OCI-LY1 (cell line): ENCODE results near the gene FBF1.

Experiments used
- H2AFZ ChIP-seq: fragments of 200-600 bp; sonication (generic), shearing (Covaris generic); 2 replicates; pipeline ENCODE4 v1.6.0; 2014; ENCODE audit warnings: antibody characterized with exemption, mild to moderate bottlenecking, low read length
- H3F3A ChIP-seq: fragments of 200-600 bp; sonication (generic), shearing (Covaris generic); 2 replicates; pipeline ENCODE4 v1.6.0; 2014; ENCODE audit warnings: mild to moderate bottlenecking, antibody characterized with exemption, low read length, moderate library complexity; ENCODE audit not compliant: insufficient read depth
- H3K27ac ChIP-seq: fragments of 200-600 bp; sonication (generic); 2 replicates; pipeline ENCODE4 v1.5.1; 2014; ENCODE audit warnings: low read length, mixed run types, mild to moderate bottlenecking, low read depth; ENCODE audit not compliant: poor library complexity, severe bottlenecking
- H3K27me3 ChIP-seq: fragments of 200-600 bp; sonication (generic); 2 replicates; pipeline ENCODE4 v1.6.0; 2014; ENCODE audit warnings: antibody characterized with exemption, mild to moderate bottlenecking, low read length, moderate library complexity; ENCODE audit not compliant: insufficient read depth
- H3K36me3 ChIP-seq: fragments of 200-600 bp; sonication (generic); 2 replicates; pipeline ENCODE4 v1.6.1; 2014; ENCODE audit warnings: mild to moderate bottlenecking, antibody characterized with exemption, low read length, moderate library complexity, mixed read lengths; ENCODE audit not compliant: insufficient read depth
- H3K4me1 ChIP-seq: fragments of 200-600 bp; sonication (generic); 2 replicates; pipeline ENCODE4 v1.5.1; 2014; ENCODE audit warnings: mild to moderate bottlenecking, low read length, moderate library complexity; ENCODE audit not compliant: insufficient read depth, severe bottlenecking
- H3K4me2 ChIP-seq: fragments of 200-600 bp; sonication (generic), shearing (Covaris generic); 2 replicates; pipeline ENCODE4 v1.6.1; 2014; ENCODE audit warnings: low read length
- H3K4me3 ChIP-seq: fragments of 200-600 bp; sonication (generic); 2 replicates; pipeline ENCODE4 v1.5.1; 2014; ENCODE audit warnings: low read length, low read depth, mild to moderate bottlenecking, mixed read lengths; ENCODE audit not compliant: poor library complexity, severe bottlenecking
- H3K79me2 ChIP-seq: fragments of 200-600 bp; shearing (Covaris generic); 2 replicates; pipeline ENCODE4 v1.6.1; 2016; ENCODE audit warnings: mixed run types, low read length, mixed read lengths; ENCODE audit not compliant: insufficient read depth
- H3K9ac ChIP-seq: fragments of 200-600 bp; sonication (generic), shearing (Covaris generic); 2 replicates; pipeline ENCODE4 v1.6.1; 2014; ENCODE audit warnings: mild to moderate bottlenecking, low read length, mixed read lengths
- H3K9me2 ChIP-seq: fragments of 200-600 bp; sonication (generic), shearing (Covaris generic); 2 replicates; pipeline ENCODE4 v1.6.1; 2014; ENCODE audit warnings: low read depth, mild to moderate bottlenecking, low read length, mixed read lengths
- H3K9me3 ChIP-seq: fragments of 200-600 bp; shearing (Covaris generic); 2 replicates; pipeline ENCODE4 v1.6.1; 2014; ENCODE audit warnings: low read length, mixed read lengths
- H4K20me1 ChIP-seq: fragments of 200-600 bp; sonication (generic), shearing (Covaris generic); 2 replicates; pipeline ENCODE4 v1.6.0; 2016; ENCODE audit warnings: mild to moderate bottlenecking, low read length; ENCODE audit not compliant: insufficient read depth
- EZH2 ChIP-seq: fragments of 200-600 bp; sonication (generic), shearing (Covaris generic); IDR thresholded peaks from 2 replicates; pipeline ENCODE4 v1.8.0; 2017; ENCODE audit warnings: borderline replicate concordance, mixed run types, mild to moderate bottlenecking, antibody characterized with exemption, low read length, moderate library complexity, mixed read lengths
- TF ChIP-seq, protein P1 (sequence below): fragments of 200-600 bp; sonication (generic), shearing (Covaris generic); IDR thresholded peaks from 2 replicates; pipeline ENCODE4 v1.5.1; 2017; ENCODE audit warnings: mild to moderate bottlenecking, antibody characterized with exemption, low read length, moderate library complexity, mixed read lengths

The FBF1 gene

DNA sequence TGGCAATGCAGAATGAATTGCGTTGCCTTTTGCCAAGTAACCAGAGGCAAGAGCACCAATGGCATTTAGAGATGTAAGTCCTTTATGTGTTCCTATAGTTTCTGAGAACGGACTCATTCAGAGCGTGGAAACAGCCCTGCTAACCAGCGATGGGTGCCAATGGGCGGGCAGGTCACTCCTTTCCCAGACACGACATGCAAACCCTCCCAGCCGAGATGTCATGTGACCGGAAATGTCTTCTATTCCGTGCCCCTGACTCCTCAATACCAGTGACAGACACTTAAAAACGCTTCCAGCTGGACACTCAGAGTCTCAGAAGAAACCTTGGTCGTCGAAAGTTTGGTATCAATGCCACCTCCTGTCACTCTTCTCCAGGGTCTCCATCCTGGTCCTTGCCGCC, 3.2 kb downstream of the FBF1 start:
- no peaks in the 10 kb centered on the region for H3F3A ChIP-seq
- H4K20me1 ChIP-seq = no peaks in the 10 kb centered on the region
- no peak overlapping the region for H3K4me2 ChIP-seq
- H3K9ac ChIP-seq = no peak overlapping the region
- no peak overlapping the region for H3K4me3 ChIP-seq
- TF ChIP-seq, protein P1, sequence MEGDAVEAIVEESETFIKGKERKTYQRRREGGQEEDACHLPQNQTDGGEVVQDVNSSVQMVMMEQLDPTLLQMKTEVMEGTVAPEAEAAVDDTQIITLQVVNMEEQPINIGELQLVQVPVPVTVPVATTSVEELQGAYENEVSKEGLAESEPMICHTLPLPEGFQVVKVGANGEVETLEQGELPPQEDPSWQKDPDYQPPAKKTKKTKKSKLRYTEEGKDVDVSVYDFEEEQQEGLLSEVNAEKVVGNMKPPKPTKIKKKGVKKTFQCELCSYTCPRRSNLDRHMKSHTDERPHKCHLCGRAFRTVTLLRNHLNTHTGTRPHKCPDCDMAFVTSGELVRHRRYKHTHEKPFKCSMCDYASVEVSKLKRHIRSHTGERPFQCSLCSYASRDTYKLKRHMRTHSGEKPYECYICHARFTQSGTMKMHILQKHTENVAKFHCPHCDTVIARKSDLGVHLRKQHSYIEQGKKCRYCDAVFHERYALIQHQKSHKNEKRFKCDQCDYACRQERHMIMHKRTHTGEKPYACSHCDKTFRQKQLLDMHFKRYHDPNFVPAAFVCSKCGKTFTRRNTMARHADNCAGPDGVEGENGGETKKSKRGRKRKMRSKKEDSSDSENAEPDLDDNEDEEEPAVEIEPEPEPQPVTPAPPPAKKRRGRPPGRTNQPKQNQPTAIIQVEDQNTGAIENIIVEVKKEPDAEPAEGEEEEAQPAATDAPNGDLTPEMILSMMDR = no peak
- TF ChIP-seq EZH2 = no peak
- H3K9me3 ChIP-seq = no peaks in the 10 kb centered on the region
- no peaks in the 10 kb centered on the region for H3K27me3 ChIP-seq
- no peak overlapping the region for H2AFZ ChIP-seq
- no peak overlapping the region for H3K27ac ChIP-seq
- no peaks in the 10 kb centered on the region for H3K9me2 ChIP-seq
- H3K79me2 ChIP-seq = no peaks in the 10 kb centered on the region
- H3K4me1 ChIP-seq = peaks cover 18% of the 10 kb centered on the region
- no peaks in the 10 kb centered on the region for H3K36me3 ChIP-seq

GRCh38 chr17:75933808-75934207, 7.0 kb downstream of the FBF1 start:
- Histone ChIP-seq H3K4me1 (peaks cover 4% of the 10 kb centered on the region), H2AFZ (no peak overlapping the region), H3K27ac (no peak overlapping the region), H4K20me1 (no peaks in the 10 kb centered on the region), H3K79me2 (no peaks in the 10 kb centered on the region), H3K9me3 (no peaks in the 10 kb centered on the region), H3K4me3 (no peak overlapping the region), H3K36me3 (0 out of 2 replicates have a peak, but pooled peaks cover 4% of the 10 kb centered on the region), H3K4me2 (no peak overlapping the region), H3K9me2 (no peaks in the 10 kb centered on the region), H3K9ac (no peak overlapping the region), H3F3A (no peaks in the 10 kb centered on the region; the same call in 1 of the 2 replicates), H3K27me3 (no peaks in the 10 kb centered on the region)
- no peak for TF ChIP-seq EZH2
- TF ChIP-seq, protein P1 = no peak

DNA sequence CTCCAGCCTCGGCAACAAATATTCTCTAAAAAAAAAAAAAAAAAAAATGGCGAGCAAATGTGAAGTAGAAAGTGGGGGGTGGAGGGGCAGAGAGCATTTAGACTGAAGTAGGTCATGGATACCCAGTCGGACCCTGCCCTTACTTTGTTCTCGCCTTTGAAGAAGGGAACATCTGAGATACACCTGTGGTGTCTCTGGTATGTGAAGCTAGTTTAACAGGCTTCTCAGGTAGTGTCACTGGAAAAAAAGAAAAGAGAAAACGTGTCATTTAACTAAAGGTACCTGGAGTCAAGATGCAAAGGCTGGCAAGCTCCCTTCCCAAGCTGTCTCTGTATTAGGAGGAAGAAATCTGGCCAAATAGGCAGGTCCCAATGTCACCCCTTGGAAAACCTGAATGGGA, 8.0 kb downstream of the FBF1 start:
- H3K36me3 ChIP-seq = 0 out of 2 replicates have a peak, but pooled peaks cover 4% of the 10 kb centered on the region

More for the DNA sequence above, 8.0 kb downstream of the FBF1 start:
- H3K9me2 ChIP-seq = no peaks in the 10 kb centered on the region
- H3K4me1 ChIP-seq = peaks cover 2% of the 10 kb centered on the region
- no peak overlapping the region for H3K4me2 ChIP-seq
- no peaks in the 10 kb centered on the region for H4K20me1 ChIP-seq
- no peaks in the 10 kb centered on the region; the same call in 1 of the 2 replicates for H3F3A ChIP-seq
- H3K27me3 ChIP-seq = no peaks in the 10 kb centered on the region
- no peak overlapping the region for H3K27ac ChIP-seq
- no peak overlapping the region for H3K4me3 ChIP-seq
- H3K79me2 ChIP-seq = no peaks in the 10 kb centered on the region
- no peak overlapping the region for H3K9ac ChIP-seq
- no peaks in the 10 kb centered on the region for H3K9me3 ChIP-seq
- no peak for TF ChIP-seq EZH2
- TF ChIP-seq, protein P1 = no peak
- no peak overlapping the region for H2AFZ ChIP-seq
